Hematopoietic multipotent progenitor cell (in vitro differentiated cells): Measurements from ENCODE around the gene VPS25. TPM values are rescaled to one million over a fixed set of nuclear protein-coding genes. Genes with fewer than 3 reads are reported as not detected.

Experiments
- DNase-seq, 3 donors: peaks; one replicate each; pipeline ENCODE4 v3.0.0-alpha.2; 2011 to 2015; ENCODE audit warnings: low read depth in 2 of 3, low spot score in 2 of 3
- total RNA-seq: library from RNA; depleted of rRNA; stranded (reverse); fragments of >200 nt; gene quantifications from one replicate; pipeline ENCODE4 v1.2.3, GENCODE V29; 2012

The VPS25 gene
- total RNA-seq, 1 donor = 45.5 TPM

DNA sequence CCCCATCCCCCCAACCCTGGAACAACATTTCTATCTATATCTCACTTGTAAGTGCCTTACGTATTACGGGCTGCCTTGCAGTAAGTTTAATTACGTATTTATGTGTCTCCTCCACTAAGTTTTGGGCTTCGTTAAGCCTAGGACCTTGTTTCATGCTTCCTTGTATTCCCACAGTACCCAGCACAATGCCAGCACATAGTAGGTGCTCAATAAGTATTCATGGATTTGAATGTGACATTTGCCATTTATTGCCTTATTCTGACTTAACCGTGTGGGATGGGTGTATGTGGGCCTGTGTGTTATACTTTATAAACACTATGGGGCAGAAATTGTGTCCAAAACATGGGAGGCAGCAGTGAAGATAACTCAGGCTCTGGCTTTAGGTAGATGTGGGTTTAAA, 19.3 kb downstream of the VPS25 start:
- DNase-seq = no peak

DNA sequence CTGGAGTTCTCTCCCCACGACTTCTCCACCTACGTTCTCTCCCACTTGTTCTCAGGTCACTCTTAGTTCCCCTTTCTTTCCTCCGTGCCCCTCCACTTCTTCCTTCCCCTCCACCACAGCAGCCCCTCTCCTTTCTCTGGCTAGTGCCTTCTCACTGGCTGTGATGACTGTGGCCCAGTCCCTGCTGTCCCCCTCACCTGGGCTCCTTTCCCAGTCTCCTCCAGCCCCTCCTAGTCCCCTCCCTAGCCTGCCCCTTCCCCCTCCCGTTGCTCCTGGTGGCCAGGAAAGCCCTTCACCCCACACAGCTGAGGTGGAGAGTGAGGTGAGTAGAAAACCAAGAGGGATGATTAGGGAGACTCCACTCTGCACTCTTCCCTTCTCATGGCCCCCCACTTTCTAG, 21.8 kb downstream of the VPS25 start:
- DNase-seq = no peak

DNA sequence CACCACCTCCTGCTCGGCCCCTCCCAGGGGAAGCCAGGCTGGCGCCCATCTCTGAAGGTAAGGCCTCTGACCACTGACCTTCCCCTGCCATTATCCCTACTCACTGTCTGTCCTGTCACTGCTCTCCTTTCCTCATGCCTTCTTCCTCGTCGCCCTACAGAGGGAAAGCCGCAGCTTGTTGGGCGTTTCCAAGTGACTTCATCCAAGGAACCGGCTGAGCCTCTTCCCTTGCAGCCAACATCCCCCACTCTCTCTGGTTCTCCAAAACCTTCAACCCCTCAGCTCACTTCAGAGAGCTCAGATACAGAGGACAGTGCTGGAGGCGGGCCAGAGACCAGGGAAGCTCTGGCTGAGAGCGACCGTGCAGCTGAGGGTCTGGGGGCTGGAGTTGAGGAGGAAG, 22.2 kb downstream of the VPS25 start:
- no peak for DNase-seq

DNA sequence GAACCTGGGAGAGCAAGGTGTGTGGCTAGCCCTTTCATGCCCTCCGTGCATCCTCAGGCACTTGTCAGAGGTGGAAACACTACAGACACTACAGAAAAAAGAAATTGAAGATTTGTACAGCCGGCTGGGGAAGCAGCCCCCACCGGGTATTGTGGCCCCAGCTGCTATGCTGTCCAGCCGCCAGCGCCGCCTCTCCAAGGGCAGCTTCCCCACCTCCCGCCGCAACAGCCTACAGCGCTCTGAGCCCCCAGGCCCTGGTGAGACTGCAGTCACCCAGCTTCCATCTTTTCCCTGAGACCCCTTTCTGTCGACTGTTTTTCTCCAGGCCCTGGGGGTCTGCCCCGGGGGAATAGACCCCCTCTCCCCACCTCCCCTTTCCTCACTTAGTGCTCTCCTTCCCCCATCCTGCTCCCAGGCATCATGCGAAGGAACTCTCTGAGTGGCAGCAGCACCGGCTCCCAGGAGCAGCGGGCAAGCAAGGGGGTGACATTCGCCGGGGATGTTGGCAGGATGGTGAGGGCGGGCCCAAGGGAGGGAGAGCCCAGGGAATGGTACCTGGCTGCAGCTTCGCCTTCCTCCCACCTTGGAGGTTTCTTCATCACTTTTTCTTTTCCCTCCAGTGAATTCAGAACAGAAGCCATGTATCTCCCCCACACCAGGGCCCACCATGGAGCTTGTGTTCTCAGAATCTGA, 23.0 kb downstream of the VPS25 start:
- no peak for DNase-seq

DNA sequence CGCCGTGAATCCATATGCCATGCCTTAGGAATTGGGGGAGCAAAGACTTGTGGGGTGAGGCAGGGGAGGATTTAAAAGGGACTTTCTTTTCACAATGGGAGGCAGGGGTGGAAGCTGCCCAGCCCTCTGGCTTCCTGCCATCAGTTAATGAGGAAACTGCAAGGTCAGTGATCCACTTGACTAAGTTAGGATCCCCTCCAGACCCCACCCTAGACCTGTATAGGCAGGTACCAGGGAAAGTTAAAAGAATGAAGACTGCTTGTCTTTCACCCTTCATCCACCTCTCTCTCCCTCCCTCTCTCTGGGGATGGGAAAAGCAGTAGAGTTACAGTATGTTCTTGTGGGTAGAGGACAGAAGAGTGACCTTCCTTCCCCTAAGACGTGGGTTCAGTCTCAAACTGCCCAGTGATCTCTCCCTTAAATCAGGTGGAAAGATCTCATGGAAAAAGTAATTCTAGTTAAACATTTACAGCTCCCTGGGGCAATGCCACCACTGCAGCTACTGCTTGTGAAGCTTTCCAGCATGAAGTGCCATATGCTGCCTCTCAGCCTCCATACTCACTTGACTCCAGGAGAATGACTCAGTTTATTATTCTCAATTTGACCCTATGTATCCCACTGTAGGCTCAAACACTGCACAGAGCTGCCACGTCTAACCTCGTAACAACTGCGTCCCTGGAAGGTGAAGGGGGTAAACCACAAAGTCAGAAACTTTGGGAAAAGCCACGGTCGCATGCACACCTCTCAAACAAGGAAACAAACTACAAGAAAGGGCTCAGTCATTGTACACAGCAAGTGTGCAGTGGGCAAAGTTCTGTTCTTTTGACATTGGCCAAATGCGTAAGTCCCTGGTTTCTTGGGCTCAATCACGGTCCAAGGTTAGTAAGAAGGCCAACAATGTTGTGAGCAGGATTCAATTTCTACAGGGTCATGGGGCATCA, 24.1 kb downstream of the VPS25 start:
- no peak for DNase-seq

DNA sequence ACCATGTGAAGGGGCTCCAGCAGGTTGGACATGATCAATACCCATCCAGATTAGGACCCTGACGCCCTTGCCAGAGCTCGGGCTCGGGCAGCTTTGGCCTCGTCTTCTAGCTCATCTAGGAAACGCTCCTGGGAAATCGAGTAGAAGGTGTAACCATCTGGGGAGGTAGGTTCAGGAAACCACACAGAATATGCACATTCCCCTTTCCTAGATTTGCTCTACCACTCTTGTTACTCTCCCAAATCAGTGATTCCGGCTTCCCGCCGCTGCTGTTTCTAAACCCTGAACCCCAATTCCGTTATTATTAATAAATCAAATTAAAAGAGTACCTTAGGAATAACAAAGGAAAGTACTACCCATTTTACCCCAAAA, 24.7 kb downstream of the VPS25 start:
- no peak for DNase-seq

DNA sequence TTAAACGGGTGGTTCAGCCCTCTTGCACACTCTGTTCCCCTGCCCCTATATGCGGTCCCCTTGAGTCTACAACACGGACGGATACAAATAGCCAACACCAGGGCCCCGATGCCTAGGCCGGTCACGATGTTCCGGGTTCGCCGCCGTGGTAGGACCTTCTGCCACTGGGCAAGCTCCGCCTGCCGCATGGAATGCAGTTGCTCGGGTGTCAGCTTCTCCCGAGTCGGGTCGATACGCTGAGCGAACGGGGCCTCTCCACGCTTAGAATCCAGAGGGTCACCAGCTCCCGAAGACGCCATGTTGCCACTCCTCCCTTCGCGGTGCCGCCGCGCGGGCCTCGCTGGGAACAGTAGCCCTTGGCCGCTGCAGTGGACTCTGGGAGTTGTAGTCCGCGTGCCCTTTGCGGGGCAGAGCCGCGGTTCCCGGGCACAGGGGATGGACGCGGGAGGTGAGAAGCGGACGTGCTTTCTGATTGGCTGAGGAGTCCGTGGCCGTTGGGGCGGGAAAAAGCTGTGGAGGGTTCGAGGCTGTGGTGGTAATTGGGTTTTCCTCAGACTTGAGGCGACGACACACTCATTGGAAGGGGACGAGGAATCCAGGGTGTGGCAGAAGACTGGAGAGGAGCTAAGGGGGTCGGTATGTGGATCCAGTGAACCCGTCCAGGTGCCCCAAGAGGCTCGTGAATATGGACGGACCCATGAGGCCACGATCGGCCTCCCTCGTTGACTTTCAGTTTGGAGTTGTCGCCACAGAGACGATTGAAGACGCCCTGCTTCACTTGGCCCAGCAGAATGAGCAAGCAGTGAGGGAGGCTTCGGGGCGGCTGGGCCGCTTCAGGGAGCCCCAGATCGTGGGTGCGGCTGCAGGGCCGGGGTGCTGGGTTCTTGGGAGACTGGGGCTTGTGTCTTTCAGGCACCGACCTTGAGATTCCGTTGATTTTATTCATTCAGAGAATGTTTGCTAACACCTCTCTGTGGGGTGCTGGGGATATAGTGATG, 25.4 kb downstream of the VPS25 start, which contains the start of the genes CNTD1 and COA3:
Gene CNTD1, plus strand, starts transcription at position 479 of the 998 bp plus-strand sequence. Its CDS starts 207 bp downstream, at position 686.
Gene COA3, minus strand, starts transcription at position 322 of the 998 bp plus-strand sequence. Its CDS starts 23 bp downstream, at position 299.
- peak; percentile 41 to 78 (median 76) for DNase-seq

DNA sequence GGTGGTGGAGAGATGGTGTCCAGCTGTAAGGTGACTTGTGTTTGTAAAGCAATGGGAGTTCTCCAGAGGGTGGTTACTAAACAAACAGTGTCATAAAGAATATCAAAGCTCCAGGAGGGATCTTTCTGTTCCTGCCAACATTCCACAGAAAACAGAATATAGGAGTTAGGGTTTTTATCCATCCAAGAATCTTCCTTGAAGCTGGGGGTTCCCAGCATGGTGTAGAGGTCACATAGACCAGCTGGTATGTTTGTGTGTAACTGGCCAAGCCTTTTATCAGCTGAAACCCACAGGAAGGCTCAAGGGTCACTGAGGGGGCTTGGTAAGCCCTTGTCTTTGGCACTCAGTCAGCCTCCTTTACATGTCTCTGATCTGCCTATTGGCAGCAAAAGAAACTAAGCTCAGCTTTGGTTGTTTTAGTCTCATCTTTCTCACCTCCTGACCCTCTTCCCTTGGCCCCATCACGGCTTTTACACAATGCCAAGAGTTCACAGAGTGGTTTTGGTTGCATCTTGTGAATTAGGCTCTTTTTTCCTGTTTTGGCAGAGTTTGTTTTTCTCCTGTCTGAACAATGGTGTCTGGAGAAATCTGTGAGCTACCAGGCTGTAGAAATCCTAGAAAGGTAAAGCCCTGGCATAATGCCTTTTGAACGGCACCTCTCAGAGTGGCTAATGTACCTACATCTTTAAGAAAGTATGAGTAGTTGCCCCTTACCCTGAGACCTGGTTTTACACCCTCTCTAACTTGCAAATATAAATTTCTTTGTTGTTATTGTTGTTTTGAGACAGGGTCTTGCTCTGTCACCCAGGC, 30.0 kb downstream of the VPS25 start:
- DNase-seq = no peak

DNA sequence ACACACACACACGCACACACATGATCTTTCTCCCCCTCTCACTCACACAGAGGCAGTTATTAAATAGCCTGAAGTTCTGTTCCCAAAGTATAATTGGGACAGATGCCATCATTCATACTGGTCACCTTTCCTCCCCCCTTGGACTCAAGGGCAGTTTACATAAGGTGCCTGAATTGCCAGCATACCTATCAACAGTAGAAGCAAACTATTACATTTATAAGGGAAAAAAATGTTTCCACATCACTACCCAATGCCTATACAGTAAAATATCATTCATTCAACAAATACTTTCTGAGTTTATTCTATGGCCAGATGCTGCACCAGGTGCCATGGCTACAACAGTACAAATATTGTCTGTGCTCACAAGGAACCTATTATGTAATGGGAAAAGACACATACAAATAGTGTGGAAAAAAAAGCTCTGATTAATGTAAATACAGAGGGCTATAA, 31.7 kb downstream of the VPS25 start:
- no peak for DNase-seq

DNA sequence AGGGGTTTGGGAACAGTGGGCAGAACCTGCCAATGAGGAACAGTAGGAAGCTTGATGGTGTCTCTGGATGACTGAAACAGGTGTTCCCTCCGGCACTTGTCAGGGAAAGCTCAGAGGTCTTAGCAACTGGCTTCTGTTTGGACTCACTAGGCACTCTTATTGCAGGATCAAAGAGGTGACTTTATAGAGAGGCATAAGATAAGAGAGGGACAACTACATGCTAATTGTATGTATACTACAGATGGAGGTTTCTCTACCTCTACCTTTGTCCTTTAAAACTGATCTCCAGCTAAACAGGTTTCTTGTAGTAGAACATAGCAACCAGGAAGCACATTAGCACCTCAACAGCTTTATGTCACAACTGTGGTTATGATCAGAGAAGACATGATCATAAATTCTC, 33.0 kb downstream of the VPS25 start:
- DNase-seq = no peak

DNA sequence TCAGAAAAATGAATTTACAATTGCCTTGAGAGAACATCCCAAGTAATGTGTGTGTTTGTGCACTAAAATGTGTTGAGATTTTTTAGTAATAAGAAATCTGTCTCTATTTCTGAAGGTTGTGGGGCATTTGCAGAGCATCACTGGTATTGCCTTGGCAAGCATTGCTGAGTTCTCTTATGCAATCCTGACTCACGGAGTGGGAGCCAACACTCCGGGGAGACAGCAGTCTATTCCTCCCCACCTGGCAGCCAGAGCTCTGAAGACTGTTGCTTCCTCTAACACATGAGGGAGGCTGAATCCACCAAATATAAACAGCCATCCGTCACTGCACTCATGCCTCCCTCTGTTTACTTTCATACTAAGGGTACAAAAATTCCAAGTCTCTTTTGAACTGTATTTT, 36.0 kb downstream of the VPS25 start:
- DNase-seq = no peak

DNA sequence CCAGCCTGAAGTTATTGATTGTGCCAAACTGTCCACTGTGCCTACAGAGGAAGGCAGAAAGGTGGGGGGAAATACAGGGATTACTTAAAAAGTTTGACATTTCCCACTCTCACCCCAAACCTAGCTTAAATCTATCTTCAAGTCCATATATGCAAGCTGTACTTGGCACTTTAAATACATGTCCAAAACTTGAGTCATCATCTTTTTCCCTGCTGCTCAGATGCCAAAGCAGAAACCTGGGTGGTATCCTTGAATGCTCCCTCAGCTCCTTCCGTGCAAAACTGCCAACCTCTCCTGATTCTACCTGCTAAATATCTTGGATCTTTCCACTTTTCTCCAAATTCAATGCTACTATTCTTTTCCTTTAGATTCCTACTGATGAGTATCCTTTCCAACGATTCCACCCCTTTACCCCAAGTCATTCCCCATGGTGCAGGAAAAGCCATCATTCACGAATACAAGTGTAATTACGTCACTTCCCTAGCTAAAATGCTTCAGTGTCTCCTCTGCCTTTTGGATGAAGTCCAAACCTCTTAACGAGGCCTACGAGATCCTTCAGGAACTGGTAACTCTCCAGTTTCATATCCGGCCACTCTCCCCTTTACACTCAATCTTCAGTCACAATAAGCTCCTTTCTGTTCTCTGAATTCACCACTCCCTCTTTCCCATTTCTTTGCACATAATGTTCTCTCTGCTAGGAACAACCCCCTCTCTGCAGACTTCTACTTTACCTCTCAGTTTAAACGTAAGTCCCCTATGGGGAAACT, 41.6 kb downstream of the VPS25 start:
- DNase-seq = no peak

DNA sequence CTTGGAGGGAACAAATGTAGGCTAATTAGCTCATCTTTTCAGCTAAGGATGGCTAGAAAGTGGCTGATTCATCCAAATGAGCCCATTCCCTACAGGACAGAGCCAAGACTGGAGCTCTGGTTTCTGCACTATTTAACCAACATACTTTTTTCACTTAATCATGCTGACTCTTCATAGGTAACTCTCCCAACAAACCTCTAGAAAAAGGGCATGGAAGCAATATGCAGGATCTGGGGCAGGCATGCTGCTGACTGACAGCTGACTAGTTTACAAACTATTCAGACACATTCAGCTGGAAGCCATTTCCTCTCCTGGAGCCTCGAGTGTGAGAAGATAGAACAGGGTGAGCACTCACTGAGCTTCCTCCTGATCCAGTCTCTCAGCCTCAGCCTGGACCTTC, 44.6 kb downstream of the VPS25 start:
- DNase-seq = no peak

DNA sequence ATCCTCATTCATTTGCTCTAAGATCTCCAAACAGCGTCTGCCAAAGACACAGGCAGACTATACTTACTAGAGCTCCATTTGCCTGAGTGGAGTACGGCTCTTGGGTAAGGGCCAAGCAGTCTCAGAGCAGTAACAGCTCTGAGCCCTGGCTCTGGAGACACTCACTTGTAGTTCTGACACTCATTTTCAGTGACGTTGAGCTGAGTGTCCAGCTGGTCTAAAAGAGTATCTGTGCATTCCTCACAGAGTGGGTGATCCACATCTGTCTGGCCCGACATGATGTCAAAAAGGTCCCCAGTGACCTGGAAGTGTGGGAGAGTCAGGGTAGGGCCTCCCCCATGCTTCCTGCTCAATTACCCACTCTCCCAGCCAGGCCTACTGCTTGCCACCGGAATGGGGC, 45.1 kb downstream of the VPS25 start:
- no peak for DNase-seq

DNA sequence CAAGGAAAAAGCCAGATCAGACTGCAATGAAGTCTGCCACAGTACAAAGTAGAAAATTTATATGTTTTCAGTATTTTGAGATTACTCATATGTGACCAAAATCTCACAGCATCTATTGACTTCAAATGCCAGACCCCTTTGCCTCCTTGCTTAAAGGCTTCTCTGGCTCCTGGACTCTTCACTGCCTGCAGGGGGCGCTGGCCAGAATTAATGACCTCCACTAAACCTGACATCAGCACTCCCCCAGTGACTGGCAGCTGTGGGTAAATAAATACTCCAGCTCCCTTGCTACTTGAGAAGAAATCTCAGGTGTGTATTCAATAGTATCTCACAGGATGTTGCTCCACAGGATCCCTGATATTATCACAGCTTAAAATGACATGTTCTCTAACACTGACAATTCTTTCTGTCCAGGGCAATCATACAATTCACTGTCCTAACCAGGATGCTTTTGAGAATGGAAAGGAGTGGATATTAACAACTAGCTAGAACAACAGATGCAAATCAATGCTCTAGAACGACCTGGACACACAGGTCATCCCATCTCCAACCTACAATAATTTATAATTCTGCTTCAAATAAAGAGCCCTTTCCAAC, 46.8 kb downstream of the VPS25 start:
- peak in 2 of 3 donors; percentile 71 to 87 for DNase-seq

DNA sequence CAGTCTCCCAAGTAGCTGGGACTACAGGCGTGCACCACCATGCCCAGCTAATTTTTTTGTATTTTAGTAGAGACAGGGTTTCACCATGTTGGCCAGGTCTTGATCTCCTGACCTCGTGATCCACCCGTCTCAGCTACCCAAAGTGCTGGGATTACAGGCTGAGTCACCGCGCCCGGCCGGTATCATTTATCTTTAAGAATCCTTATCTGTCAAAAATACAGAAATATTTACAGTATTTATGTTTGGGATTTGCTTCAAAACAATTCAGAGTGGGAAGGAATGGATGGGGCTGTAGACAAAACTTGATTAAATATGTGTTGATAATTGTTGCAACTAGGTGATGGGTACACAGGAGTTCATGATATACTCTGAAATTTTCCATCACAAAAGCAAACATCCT, 47.9 kb downstream of the VPS25 start:
- no peak for DNase-seq

DNA sequence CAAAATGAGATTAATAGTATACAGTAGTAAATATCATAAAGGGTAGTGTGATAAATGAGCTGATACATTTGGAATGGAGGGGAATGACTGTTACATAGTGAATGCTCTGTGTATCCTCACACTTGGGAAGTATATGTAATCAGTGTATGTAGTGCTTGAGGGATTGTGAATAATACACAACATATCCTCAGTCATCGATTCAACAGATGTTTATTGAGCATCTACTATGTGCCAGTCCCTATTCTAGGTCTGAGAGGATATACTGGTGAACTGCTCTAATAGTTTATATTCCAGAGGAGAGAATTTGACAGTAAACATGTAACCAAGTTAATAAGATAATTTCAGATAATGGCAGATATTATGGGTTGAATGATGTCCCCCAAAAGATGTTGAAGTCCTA, 54.2 kb downstream of the VPS25 start:
- no peak for DNase-seq
